Ishikawa (cell line): ENCODE results near the gene FLACC1.
A peak's percentile ranks its signal among the peaks of the same experiment; 100 is the strongest.

Source experiments
- CEBPB ChIP-seq: IDR thresholded peaks from 2 replicates; pipeline ENCODE4 v1.6.1; 2012
- CREB1 ChIP-seq: IDR thresholded peaks from 2 replicates; pipeline ENCODE4 v1.6.1; 2012; ENCODE audit warnings: low read depth
- EGR1 ChIP-seq: IDR thresholded peaks from 2 replicates; pipeline ENCODE4 v1.6.1; 2012
- EP300 ChIP-seq: IDR thresholded peaks from 2 replicates; pipeline ENCODE4 v1.6.1; 2012; ENCODE audit warnings: borderline replicate concordance
- FOXM1 ChIP-seq: IDR thresholded peaks from 2 replicates; pipeline ENCODE4 v1.6.1; 2012; ENCODE audit warnings: low read depth, borderline replicate concordance
- NFIC ChIP-seq: IDR thresholded peaks from 2 replicates; pipeline ENCODE4 v1.6.1; 2012
- RAD21 ChIP-seq: IDR thresholded peaks from 2 replicates; pipeline ENCODE4 v1.6.1; 2012; ENCODE audit warnings: low read depth
- REST ChIP-seq: IDR thresholded peaks from 2 replicates; pipeline ENCODE4 v1.6.1; 2012; ENCODE audit warnings: low read depth, mild to moderate bottlenecking
- TAF1 ChIP-seq: IDR thresholded peaks from 2 replicates; pipeline ENCODE4 v1.6.1; 2012; ENCODE audit warnings: low read depth, mild to moderate bottlenecking
- TCF12 ChIP-seq: IDR thresholded peaks from 2 replicates; pipeline ENCODE4 v1.6.1; 2012; ENCODE audit warnings: low read depth
- TEAD4 ChIP-seq: IDR thresholded peaks from 2 replicates; pipeline ENCODE4 v1.6.1; 2012
- YY1 ChIP-seq: IDR thresholded peaks from 2 replicates; pipeline ENCODE4 v1.6.1; 2012; ENCODE audit warnings: low read depth
- ZBTB7A ChIP-seq: IDR thresholded peaks from 2 replicates; pipeline ENCODE4 v1.6.1; 2012; ENCODE audit warnings: low read depth
- TF ChIP-seq, protein P1 (sequence below): IDR thresholded peaks from 2 replicates; pipeline ENCODE4 v1.6.1; 2012

DNA sequence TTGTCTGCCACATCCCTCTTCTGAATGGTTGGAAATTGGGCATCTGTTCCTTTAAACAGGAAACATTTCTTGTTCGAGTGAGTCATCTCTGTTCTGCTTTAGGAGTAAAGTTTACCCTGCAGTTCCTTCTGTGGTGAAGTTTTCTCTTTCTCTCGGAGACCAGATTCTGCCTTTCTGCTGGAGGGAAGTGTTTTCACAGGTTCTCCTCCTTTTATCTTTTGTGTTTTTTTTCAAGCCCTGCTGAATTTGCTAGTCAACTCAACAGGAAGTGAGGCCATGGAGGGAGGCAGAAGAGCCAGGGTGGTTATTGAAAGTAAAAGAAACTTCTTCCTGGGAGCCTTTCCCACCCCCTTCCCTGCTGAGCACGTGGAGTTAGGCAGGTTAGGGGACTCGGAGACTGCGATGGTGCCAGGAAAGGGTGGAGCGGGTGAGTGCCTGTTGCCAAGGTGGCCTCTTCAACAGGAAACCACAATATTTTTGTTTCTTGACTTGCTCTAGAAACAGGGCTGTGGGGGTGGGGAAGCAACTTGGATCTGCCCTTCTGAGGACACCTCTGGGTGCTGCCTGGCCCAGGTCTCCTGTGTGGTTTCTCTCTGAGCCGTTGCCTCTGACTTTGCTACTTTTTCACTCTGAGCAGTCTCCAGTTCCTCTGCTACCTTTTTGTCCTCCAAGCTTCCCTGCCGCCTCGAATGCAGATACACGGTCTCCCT lies 99.0 kb downstream of the FLACC1 start:
- TF ChIP-seq CREB1 (no peak), RAD21 (no peak), YY1 (0 out of 2 replicates have a peak, but pooled peaks have one; percentile 30), CEBPB (no peak), REST (no peak), FOXM1 (no peak; the same call in 1 of the 2 replicates), EP300 (no peak), NFIC (peak; percentile 84), TCF12 (peak; percentile 56; the same call in 1 of the 2 replicates), EGR1 (no peak), TEAD4 (peak; percentile 24), TAF1 (no peak), ZBTB7A (no peak)
- TF ChIP-seq, protein P1, sequence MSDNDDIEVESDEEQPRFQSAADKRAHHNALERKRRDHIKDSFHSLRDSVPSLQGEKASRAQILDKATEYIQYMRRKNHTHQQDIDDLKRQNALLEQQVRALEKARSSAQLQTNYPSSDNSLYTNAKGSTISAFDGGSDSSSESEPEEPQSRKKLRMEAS, result peak; percentile 99
